Nephron progenitor cell (in vitro differentiated cells): ENCODE data around the gene CHRNE.

Source experiments
- DNase-seq: peaks from one replicate; pipeline ENCODE4 v3.0.0; 2021
- H3K27ac Mint-ChIP-seq: 2 replicates; pipeline ENCODE4 v1.8.0; 2021; ENCODE audit warnings: mild to moderate bottlenecking, moderate library complexity, mixed read lengths
- H3K27me3 Mint-ChIP-seq: 2 replicates; pipeline ENCODE4 v1.8.0; 2021; ENCODE audit warnings: mild to moderate bottlenecking, low read depth, mixed read lengths; ENCODE audit not compliant: poor library complexity
- H3K36me3 Mint-ChIP-seq: 2 replicates; pipeline ENCODE4 v1.8.0; 2021; ENCODE audit warnings: low read depth, mixed read lengths
- H3K4me1 Mint-ChIP-seq: 2 replicates; pipeline ENCODE4 v1.8.0; 2021; ENCODE audit warnings: mixed read lengths
- H3K4me3 Mint-ChIP-seq: 2 replicates; pipeline ENCODE4 v1.8.0; 2021; ENCODE audit warnings: mild to moderate bottlenecking, moderate library complexity, mixed read lengths
- H3K9me3 Mint-ChIP-seq: 2 replicates; pipeline ENCODE4 v1.8.0; 2021; ENCODE audit warnings: mild to moderate bottlenecking, moderate library complexity, mixed read lengths
- CTCF ChIP-seq: fragments of 200-600 bp; sonication (generic); IDR thresholded peaks from 2 replicates; pipeline ENCODE4 v1.5.0; 2021; ENCODE audit warnings: antibody characterized with exemption

Gene CHRNE

GRCh38 chr17:4948931-4949320, 46.0 kb upstream of the CHRNE start:
- Mint-ChIP-seq H3K36me3 (peaks cover 18% of the 10 kb centered on the region), H3K9me3 (no peaks in the 10 kb centered on the region), H3K4me3 (peak overlapping the region; percentile 99), H3K27me3 (peaks cover 3% of the 10 kb centered on the region), H3K4me1 (peaks cover 59% of the 10 kb centered on the region), H3K27ac (peak overlapping the region; percentile 99)
- no peak for TF ChIP-seq CTCF
- peak; percentile 81 for DNase-seq

- Mint-ChIP-seq H3K27me3 (peaks cover 3% of the 10 kb centered on the region), H3K4me1 (peaks cover 53% of the 10 kb centered on the region), H3K36me3 (peaks cover 15% of the 10 kb centered on the region), H3K4me3 (peak within 1 kb of the TSS; percentile 99), H3K9me3 (no peaks in the 10 kb centered on the region), H3K27ac (peak within 1 kb of the TSS; percentile 99)
- DNase-seq: peak; percentile 82
- TF ChIP-seq CTCF: no peak
Observed at GRCh38 chr17:4948166-4948930, 45.5 kb upstream of the CHRNE start, which contains the start of gene PFN1. Gene PFN1 (minus strand): TSS chr17:4948530. CDS start chr17:4948394, 136 bp downstream.

- DNase-seq: peak; percentile 58
- no peak for TF ChIP-seq CTCF
- H3K36me3 Mint-ChIP-seq: peaks cover 22% of the 10 kb centered on the region
- peak overlapping the region; percentile 99 for H3K4me3 Mint-ChIP-seq
- H3K4me1 Mint-ChIP-seq: peaks cover 45% of the 10 kb centered on the region
- H3K27ac Mint-ChIP-seq: peak overlapping the region; percentile 95
- peaks cover 3% of the 10 kb centered on the region for H3K27me3 Mint-ChIP-seq
- H3K9me3 Mint-ChIP-seq: no peaks in the 10 kb centered on the region
Observed at GRCh38 chr17:4947411-4948165, 44.7 kb upstream of the CHRNE start.

GRCh38 chr17:4947010-4947410, 44.1 kb upstream of the CHRNE start:
- no peak for DNase-seq
- TF ChIP-seq CTCF: no peak
- Mint-ChIP-seq H3K4me1 (peaks cover 47% of the 10 kb centered on the region), H3K36me3 (peaks cover 27% of the 10 kb centered on the region), H3K27ac (peak overlapping the region; percentile 93), H3K27me3 (peaks cover 2% of the 10 kb centered on the region), H3K4me3 (peak overlapping the region; percentile 99), H3K9me3 (no peaks in the 10 kb centered on the region)

- DNase-seq: no peak
- Mint-ChIP-seq H3K9me3 (no peaks in the 10 kb centered on the region), H3K4me3 (peak overlapping the region; percentile 99), H3K27ac (peak overlapping the region; percentile 93), H3K27me3 (no peaks in the 10 kb centered on the region), H3K4me1 (peaks cover 47% of the 10 kb centered on the region), H3K36me3 (peaks cover 33% of the 10 kb centered on the region)
- no peak for TF ChIP-seq CTCF
Observed at GRCh38 chr17:4946312-4946976, 43.5 kb upstream of the CHRNE start.
